ELF-1 (cell line): Measurements from ENCODE around the gene HUS1.
"Not testable (repeated sequence)": the region's sequence is repeated elsewhere in the genome, so short reads cannot be mapped to it uniquely, and the experiment has no call there.

Source experiments
- DNase-seq: peaks from one replicate; pipeline ENCODE4 v3.0.0-alpha.2; 2016; ENCODE audit warnings: low read depth, low spot score

The HUS1 gene

DNA sequence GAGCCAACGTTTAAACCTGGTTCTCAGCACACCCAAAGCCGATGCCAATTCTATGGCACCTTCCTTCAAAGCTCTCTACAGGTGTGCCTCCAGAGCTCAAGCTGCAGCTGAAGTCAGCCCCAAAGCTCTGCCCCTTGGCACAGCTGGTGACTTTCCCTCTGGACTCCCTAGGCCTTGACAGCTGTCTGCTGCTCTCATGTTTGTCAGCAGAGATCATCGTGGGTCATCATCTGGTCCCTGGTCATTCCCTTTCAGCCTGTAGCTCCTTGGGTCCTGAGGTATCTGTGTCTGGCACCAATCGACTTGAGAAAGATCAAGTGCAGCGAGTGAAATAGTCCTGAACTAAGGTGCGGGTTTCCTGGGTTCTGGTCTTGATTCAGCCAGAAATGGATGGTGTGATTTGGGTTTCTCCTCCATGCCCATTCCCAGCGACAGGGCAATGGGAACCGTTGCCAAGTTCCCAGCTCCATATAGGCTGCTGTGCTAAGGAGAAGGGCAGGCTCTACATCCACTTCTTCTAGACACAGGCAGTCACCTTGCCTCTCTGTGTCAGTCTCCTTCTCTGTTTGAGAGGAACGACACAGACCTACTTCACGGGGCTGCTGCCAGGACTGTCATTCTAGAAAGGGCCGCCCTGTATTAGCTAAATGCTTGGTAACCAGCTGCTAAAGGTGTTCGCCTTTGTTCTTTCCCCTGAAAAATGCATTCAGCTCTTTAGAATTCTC is 34.7 kb downstream of the HUS1 start:
- no peak for DNase-seq

GRCh38 chr7:47943676-47944474 is 35.5 kb downstream of the HUS1 start:
- DNase-seq = no peak

DNA sequence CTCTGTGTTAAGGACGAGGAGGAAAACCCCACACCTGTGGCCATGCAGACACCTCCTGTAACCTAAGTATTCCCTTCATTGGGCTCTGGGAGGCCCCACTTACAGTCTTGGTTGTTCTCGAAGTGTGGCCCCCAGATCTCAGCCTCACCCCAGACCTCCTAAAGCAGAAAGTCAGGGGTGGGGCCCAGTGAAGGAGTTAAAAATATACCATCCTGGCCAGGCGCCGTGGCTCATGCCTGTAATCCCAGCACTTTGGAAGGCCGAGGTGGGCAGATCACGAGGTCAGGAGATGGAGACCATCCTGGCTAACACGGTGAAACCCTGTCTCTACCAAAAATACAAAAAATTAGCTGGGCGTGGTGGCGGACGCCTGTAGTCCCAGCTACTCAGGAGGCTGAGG is 36.8 kb downstream of the HUS1 start:
- not testable (repeated sequence) for DNase-seq

DNA sequence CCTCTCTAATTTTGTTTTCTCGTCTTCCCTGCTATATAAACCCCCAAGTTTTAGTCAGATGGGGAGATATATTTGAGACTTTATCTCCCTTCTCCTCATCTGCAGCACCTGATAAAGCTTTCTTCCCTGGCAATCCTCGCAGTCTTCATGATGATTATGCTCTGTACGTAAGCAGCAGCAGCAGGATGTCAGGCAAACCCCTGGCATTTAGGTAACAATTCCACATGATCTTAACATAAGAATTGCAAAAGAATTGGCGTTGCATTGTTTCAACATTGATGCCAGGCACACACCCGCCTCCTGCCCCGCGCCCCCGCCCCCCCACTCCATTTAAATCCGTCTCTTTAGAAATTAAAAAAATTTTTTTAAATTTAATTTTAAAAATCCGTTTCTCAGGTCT is 37.3 kb downstream of the HUS1 start:
- DNase-seq = no peak

GRCh38 chr7:47941136-47941844 is 38.1 kb downstream of the HUS1 start:
- DNase-seq = no peak

GRCh38 chr7:47940088-47941013 is 39.1 kb downstream of the HUS1 start:
- DNase-seq = no peak

GRCh38 chr7:47939425-47940036 is 39.9 kb downstream of the HUS1 start:
- no peak for DNase-seq

DNA sequence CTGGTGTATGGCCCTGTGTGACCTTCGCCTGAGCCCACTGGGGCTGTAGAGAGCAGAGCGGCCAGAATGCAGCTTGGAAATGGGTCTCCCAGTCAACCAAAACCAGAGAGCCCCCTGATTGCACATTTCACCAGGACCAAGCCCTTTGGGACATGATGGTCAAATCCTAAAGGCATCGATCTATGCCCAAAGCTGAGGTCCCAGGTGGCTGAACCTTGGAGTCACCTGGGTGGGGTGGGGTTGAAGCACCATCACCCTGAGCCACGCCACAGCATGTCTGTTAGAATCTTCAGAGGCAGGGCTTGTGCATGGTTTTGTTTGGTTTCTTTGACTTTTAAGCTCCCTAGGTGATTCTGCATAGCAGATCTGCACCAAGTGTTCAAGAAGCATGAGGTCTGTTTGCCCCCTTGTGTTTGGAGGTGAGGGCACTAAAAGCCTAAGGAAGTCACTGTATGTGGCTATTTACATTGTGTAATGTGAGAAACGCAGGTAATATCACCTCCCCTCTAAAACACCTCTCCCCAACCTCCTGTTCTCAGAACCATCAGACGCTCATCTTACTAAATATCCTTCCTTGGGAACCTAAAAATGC is 40.7 kb downstream of the HUS1 start:
- DNase-seq = no peak

DNA sequence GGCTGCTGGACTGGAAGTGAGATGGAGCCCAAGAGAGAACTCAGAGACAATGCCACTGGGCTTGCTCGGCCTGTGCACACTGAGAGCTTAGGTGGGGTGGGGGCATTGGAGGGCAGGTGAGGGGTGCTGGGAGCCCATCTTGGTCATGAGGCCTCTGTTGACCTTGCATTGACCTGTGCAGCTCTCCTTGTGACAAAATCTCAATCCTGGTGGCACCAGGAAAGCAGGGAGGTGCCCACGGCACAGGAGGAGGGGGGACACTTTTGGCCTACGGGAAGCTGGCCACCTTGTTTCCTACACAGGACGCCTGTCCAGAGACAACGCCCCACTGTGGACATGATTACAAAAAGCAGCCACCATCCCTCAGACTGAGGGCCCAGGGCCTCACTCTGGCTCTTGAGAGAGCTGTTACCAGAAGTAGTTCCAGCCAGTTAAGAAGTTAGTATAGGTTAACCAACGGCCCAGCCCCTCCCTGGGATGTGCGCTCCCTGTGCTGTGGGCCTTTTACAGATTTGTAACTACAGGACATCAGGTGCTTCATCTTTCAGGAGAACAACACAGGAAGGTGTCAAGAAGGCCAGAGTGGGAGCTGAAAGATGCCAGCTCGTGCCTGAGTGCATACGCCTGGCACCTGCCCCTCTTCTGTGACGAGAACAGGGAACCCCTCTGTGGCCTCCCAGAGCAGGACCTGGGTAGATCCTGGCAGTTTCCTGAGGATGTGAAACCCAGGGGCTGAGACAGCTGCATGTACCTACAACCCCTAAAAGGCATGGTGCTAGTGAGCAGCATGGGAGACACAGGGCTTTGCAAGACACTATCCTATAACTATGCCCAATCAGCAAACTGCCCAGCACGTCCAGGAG is 41.5 kb downstream of the HUS1 start:
- DNase-seq = no peak

- DNase-seq = no peak
Measured at GRCh38 chr7:47937065-47937687, 42.2 kb downstream of the HUS1 start.

DNA sequence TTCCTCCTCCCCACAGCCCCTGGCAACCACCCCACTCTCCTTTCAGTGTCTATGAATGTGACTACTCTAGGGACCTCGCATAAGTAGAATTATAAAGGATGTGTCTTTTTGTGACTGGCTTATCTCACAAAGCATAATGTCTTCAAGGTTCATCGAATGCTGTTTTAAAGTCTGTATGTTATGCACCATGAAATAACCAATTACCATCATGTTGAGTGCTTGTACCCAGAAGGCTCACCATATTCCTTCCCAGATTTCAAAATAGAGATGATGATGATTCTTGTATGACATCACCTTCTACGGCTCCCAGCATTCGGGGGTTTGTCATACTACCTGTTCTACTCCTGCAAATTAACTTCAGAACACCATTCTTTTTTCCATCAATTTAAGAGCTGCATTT is 43.1 kb downstream of the HUS1 start:
- no peak for DNase-seq

GRCh38 chr7:47935336-47935735 is 44.1 kb downstream of the HUS1 start:
- DNase-seq = no peak

GRCh38 chr7:47934831-47935230 is 44.6 kb downstream of the HUS1 start:
- DNase-seq = no peak

GRCh38 chr7:47933215-47933614 is 46.2 kb downstream of the HUS1 start:
- no peak for DNase-seq

DNA sequence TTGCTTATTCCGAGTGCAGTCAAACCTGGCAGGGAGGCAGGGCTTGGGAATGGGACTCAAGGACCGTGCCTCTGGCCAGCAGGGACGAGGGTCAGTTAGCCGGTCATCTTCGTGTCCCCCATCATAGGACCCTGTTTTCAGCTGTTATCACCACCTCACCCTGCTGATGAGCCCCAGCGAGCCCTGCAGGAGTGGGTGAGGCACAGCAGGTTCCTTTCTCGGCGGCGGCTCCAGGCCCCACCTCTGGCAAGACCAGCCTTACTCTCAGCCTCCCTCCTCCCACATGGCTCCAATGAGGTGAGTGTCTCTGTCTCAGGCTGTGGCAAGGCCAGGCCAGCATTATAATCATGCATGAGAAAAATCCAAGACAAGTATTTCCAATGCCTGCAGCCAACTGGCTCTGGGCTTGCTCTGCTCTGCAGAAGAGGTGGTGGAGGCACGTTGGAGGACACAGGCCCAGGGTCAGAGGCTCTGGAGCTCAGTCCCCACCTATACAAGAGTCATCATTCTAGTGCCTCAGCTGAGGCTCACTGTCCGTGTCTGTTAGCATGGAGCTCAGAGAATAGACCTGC is 46.9 kb downstream of the HUS1 start:
- no peak for DNase-seq

DNA sequence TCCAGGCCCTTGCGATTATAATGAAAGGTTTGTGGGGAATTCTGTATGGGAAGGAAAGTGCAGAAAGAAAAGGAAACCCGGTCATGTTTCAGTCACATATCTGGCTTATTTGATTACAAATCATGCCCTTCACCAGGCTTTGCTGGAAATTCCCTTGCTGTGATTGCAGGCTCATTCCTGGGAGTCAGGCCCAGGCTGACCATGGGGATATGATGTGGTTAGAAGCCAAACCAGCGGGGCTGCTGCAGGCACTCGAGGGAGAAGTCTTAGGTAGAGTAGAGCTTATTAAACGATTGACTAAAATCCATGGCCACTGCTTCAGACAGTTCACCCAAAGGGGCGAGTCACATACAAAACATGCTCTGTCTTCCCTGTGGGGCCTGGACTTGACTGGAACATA is 47.4 kb downstream of the HUS1 start:
- DNase-seq = no peak

GRCh38 chr7:47931005-47932004 is 48.1 kb downstream of the HUS1 start:
- no peak for DNase-seq

- no peak for DNase-seq
Measured at GRCh38 chr7:47924266-47924665, 55.1 kb downstream of the HUS1 start.
